Activated CD4-positive, CD25-positive, alpha-beta regulatory T cell treated with anti-CD3 and anti-CD28 coated beads, Interleukin-2, amount 50 U/mL, for 24 hours (primary cell): ENCODE data around the gene CDC42.

ENCODE experiments used
- ATAC-seq, 2 donors: fragments of 150-1000 bp; cut with Tn5 transposase; one replicate each; pipeline ENCODE4 v1.10.0; 2021; ENCODE audit warnings: mild to moderate bottlenecking in 1 of 2, moderate library complexity in 1 of 2

The CDC42 gene

DNA sequence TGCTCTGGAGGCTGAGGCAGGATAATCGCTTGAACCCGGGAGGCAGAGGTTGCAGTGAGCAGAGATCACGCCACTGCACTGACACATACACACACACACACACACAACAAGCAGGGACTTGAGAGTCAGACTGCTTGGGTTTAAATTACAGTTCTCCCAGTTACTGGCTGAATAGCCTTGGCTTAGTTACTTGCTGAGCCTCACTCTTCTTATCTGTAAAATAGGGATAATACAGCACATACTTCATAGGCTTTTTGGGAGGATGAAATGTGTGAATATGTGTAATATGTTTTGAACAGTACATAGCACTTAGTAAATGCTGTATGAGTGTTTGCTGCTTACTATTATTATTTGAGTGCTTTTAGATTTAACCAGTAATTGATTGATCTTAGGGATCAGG lies 23.8 kb downstream of the CDC42 start:
- no peak for ATAC-seq

DNA sequence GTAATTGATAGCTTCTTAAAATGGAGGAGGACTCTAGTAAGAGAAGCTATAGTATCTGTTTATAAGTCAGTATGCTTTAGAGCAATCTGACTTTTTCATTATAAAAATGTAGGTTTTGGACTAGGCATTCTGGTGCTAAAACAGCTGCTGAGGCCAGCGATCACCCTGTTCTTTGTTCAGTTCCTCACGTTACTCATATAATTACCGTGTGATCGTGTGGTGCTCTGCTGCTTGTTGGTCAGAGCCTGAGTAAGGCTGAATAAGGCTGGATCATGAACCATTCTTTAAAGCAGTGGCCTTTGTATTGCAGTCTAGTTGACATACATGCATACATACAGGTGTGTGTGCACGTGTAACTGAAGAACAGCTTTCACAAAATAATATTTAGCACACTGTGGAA lies 25.2 kb downstream of the CDC42 start:
- ATAC-seq = peak; percentile 75 to 84

DNA sequence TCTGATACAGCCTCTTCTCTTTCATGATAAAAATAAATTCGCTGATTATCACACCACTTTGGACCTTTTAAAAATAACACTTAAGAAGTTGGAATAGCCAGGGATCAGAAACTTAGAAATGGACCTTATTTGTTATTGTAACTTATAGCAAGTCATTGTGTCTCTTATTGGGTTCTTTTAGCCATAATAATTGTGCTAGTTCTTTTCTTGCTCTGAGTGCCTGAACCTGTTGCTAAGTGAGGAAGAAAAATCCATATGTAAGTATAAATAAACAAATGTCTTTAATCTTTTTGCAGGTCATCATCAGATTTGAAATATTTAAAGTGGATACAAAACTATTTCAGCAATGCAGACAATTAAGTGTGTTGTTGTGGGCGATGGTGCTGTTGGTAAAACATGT lies 25.6 kb downstream of the CDC42 start:
- ATAC-seq = no peak

DNA sequence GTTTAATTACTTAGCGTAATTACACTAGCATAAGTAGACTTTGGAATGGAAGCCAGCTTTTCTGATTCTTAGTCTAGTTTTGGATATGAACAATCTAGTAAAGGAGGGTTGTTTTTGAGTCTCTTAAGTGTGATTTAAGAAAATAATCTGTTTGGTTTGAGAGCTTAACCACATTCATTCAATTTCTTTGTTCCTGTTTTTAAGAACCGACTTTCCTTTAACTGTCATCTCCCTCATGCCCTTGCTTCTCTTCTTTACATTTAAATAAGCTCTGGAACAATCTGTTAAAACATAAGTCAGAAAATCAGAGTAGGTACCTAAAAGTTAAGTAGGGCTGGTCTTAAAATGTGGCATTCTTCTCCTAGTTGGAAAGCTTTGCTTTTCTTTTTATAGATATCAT lies 27.7 kb downstream of the CDC42 start:
- no peak for ATAC-seq

DNA sequence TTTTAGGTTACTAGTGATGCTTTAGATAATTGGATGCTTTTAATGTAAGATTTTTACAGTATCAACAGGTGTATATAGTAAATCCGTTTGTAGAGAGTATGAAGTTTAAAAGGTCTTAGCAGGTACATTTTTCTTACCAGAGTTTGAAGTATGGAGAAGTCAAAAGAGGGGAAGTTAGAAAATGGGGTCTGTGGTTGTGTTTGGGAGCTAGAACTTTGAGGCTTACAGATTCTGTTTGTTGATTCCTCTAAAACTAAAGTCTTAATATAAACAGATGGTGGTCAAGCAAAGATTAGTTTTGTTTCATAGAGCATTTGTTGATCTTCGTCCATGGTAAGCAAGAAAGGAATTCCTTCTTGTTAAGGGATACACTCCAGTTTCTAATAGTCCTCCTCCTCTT lies 35.8 kb downstream of the CDC42 start:
- no peak for ATAC-seq

DNA sequence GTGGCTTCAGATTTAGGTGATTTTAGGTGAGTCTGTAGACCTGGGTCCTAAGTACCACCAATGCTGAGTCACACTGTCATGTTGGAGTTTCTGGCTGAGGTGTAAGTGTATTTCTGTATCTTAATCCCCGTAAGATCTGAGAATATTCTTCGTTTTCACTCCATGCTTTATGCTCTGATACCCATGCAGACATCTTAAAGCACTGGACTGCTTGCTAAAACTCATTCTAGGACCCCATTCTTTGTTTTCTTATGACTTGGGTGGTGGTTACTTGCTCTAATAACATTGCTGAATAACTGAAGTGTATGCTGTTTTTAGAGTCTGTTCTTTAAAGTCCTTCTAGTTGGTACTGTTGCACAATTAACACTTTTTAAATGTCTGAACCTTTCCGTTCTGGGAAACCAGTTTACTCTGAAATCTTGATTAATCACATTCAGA lies 36.6 kb downstream of the CDC42 start:
- peak; percentile 60 to 65 for ATAC-seq

DNA sequence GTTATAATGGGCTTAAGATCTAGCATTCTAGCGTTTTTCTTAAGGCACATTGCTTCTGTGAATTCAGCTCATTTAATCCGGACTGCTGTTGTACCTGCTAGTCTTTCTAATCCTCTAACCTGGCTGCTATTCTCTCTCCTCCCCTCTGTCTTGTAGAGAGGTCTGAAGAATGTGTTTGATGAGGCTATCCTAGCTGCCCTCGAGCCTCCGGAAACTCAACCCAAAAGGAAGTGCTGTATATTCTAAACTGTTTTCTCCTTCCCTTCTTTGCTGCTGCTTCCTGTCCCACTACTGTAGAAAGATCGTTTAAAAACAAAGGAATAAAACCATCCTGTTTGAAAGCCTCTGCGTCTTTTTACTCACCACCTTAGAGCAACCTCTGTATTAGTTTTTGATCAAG lies 37.3 kb downstream of the CDC42 start:
- ATAC-seq = no peak

DNA sequence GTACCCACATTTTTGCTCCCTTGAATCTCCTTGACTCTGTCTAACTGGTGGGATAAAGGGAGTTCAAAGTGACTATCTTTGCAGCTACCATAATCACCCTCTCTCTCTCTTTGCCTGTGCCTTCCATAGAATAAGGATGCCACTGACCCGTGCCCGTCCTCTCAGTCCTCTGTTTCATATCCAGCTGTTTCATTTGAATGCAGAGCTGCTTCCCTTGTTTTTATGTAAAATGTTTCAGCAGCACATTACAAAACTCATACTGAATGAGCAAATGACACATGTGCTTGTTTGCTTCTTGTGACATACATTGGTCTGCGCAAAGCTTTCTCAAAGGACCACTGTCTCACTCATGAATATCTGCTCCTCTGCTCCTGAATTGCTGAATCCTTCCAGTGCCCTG lies 38.4 kb downstream of the CDC42 start:
- ATAC-seq = no peak

DNA sequence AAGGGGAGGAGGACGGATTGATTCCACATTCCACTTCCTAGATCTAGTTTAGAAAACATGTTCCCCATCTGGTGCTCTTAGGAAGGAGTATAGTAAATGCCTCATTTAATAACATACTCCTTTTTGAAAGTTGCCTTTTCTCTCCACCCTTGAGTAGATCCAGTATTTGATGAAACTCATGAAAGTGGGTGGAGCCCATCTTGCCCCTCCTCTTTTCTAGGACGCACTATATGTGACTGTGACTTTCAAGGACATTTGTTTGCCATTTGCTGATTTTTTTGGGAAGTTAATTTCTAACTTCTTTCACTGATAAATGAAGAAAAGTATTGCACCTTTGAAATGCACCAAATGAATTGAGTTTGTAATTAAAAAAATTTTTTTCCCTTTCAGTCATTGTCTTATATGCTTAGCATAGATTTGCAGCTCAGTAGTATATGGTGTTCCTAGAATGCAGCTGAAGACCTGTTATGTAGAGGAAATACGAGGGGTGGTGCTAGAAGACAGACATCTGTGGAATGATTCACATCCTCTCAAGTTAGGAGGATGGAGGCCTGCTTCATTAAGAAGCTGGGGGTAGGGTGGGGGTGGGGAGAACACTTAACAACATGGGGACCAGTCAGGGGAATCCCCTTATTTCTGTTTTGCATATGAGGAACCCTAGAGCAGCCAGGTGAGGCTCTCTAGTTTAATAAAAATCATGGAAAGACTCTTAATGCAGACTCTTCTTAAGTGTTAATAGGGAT lies 39.7 kb downstream of the CDC42 start:
- ATAC-seq = peak; percentile 84 to 89

DNA sequence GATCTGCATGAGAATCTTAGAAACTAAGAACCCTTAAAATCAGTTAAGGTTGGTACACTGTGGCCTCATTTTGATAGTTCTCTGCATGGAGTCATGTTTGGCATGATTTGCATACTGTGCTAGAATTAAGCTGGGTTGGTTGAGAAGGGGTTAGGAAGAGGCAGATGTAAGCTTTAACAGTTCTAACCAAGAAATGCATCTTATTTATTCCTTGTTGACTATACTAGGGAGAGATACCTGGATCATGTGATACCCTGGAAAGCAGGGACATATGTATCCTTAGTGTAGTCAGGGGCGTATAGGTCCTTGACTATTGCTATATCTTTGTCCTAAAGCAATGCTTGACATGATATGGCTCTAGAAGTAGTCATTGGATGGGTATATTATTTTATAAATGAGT lies 41.0 kb downstream of the CDC42 start:
- ATAC-seq = no peak

DNA sequence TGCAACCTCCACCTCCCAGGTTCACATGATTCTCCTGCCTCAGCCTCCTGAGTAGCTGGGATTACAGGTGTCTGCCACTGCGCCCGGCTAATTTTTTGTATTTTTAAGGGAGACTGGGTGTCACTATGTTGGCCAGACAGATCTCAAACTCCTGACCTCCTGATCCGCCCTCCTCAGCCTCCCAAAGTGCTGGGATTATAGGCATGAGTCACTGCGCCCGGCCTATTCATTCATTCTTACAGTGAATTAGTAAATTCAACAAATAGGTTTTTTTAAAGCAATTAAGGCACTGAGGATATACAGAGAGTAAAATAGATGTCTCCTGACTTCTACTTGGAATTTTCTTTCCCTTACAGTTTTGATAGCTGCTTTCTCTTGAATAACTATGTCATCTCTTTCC lies 43.5 kb downstream of the CDC42 start:
- ATAC-seq = no peak

DNA sequence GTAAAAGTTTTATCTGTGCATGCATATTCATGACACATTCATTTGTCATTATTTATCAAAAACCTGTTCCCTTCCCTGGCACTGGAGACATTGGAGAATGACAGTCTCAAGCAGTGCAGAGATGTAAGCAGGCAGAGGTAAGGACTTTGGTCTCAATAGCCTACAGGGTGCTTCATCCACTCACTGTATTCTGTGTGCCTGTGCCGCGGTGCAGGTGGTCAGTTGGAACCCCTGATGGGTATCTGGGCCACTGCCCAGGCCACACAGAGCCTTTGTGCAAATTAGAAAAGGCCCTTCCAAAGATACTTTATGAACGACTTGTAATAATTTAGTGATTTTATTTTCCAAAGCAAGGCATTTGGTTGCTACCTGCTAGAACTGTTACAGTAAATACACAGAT lies 44.0 kb downstream of the CDC42 start:
- ATAC-seq = no peak

DNA sequence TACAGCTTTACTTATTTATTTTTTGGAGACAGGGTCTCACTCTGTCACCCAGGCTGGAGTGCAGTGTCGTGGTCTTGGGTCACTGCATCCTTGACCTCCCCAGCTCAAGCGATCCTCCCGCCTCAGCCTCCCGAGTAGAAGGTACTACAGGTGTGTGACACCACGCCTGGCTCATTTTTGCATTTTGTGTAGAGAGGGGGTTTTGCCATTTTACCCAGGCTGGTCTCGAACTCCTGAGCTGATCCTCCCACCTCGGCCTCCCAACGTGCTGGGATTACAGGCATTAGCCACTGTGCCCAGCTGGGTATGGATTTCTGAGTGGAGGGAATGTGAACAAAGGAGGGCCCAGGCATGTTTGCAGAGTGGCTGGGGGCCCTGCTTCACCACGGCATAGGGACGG lies 46.2 kb downstream of the CDC42 start:
- ATAC-seq = no peak

DNA sequence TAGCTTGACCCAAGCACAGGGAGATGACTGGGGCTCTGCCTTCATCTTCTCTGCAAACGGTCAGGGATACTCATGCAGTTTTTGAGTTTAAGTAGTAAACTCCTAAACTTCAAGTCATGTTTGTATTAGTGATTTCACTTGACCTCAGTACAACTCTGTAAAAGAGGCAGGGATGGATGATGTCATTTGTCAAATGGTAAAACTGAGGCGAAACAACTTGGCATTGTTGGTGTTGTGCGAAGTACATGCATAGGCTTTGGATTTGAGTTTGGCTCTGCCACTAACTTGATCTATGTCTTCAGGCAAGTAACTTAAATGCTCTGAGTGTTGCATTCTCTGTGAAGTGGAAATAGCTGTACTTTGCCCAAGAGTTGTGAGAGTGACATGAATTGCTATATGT lies 47.7 kb downstream of the CDC42 start:
- ATAC-seq = no peak

DNA sequence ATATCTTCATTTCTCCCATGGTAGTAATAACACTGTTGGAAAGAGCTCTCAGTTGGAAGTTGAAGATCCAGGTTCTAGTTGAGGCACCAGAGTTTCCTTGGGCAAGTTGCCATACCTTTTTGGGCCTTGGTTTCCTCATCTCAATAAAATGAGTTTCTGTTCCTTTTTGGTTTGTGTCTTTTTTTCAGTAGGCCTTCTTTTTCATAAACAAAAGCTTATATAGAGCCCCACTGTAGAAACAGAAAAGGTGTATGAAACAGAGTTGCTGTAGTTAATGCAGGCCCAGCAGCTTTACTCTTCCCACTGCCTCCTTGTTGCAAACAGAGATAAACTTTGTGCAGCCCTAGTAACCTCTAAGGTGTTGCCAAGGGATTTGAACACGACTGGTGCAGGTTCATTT lies 48.7 kb downstream of the CDC42 start:
- no peak for ATAC-seq

DNA sequence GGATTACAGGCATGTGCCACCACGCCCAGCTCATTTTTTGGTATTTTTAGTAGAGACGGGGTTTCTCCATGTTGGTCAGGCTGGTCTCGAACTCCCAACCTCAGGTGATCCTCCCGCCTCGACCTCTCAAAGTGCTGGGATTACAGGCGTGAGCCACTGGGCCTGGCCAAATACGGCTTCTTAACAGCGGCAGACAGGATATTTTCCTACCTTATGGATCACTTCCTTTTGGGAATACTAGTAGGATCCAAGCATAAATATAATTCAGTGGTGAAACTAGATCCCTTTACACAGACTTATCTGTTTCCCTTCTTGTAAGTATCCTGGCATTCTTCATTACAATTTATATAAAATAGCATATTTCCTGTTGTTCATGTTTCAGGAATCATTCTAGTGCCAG lies 49.5 kb downstream of the CDC42 start:
- no peak for ATAC-seq

DNA sequence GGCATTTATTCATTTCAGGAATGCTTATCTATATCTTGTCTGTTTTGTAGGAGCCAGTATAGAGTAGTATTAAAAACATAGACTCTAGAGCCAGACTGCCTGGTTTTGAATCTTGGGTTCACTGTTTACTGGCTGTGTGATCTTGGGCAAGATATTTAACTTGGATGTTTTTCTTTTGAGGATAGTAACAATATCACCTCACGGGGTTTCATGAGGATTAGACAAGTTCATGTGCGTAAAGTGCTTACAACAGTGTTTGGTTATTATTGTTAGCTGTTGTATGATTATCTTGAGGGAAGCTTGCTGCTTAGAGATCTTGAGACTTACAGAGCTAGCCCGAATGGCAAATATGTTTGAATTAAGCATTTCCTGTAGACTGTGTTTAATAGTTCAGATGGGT lies 50.2 kb downstream of the CDC42 start:
- no peak for ATAC-seq

DNA sequence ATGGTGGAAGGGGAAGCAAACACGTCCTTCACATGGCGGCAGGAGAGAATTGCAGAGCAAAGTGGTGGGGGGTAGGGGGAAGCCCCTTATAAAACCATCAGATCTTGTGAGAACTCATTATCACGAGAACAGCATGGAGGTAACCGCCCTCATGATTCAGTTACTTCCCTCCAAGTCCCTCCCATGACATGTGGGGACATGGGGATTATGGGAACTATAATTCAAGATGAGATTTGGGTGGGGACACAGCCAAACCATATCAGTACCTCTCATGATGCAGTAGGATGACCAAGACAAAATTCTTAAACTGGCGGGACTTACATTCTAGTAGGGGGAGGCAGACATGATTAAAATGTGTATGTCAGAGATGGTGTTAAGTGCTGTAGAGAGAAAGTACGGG lies 51.6 kb downstream of the CDC42 start:
- peak in 1 of 2 donors; percentile 27 for ATAC-seq

DNA sequence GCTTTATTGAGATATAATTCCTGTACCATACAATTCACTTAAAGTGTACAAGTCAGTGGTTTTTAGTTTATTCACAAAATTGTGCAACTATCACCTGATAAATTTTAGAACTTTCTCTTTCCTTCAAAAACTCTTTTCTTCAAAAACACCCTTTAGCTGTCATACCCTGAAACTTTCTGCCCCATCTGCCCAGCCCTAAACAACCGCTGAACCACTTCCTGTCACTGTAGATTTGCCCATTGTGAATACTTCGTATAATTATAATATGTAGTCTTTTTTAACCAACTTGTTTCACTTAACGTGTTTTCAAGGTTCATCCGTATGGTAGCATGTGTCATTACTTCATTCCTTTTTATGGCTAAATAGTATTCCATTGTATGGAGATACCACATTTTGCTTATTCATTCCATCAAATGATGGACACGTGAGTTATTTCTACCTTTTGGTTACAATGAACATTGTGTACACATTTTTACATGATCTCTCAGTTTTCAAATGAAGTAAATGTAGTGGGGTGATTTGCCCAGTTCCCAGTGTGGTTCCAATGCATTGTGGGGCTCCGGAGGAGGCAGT lies 52.4 kb downstream of the CDC42 start:
- peak; percentile 79 to 86 for ATAC-seq

DNA sequence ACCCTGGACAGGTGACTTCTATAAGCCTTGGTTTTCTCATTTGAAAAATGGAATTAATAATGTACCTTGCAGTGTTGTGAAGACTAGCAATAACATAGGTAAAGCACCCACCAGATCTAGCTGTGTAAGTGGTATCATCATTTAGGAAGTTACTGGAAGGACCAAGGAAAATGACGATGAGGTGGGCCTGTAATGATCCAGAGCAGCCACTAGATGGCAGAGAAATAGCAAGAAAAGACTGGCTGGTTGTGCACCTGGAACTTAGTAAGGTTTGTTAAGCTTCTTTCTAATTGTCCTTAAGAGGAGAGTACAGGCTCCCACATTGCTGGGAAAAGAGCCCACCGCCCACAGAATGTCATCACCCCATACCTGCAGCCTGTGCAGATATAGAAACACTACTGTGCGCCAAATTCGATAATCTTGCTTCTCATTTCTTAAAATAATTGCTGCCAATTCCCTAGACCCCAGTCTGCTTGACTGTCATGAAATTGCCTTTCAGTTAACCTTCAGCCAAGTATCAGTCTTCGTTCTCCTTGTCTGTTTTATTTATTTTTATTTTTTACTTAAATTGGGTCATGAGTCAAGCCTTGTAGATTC lies 53.2 kb downstream of the CDC42 start:
- ATAC-seq = peak; percentile 37 to 46

DNA sequence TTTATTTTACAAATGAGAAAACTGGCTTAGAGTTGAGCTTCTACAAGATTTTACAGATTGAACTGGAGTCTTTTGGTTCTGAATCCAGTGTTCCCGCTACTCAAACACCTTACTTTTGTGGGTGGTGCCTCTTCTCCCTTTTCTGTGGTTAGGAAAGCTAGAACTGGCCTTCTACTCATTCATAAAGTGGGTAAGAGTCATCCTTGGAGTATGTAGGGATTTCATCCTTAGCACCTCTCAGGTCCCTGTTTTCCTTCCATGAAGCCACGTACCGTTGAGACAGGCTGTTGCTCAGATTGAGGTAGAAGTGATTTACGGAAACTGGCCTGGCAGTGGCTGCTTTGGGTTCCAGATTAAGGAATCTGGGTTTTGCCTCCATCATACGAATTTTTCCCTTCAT lies 54.6 kb downstream of the CDC42 start:
- ATAC-seq = no peak

DNA sequence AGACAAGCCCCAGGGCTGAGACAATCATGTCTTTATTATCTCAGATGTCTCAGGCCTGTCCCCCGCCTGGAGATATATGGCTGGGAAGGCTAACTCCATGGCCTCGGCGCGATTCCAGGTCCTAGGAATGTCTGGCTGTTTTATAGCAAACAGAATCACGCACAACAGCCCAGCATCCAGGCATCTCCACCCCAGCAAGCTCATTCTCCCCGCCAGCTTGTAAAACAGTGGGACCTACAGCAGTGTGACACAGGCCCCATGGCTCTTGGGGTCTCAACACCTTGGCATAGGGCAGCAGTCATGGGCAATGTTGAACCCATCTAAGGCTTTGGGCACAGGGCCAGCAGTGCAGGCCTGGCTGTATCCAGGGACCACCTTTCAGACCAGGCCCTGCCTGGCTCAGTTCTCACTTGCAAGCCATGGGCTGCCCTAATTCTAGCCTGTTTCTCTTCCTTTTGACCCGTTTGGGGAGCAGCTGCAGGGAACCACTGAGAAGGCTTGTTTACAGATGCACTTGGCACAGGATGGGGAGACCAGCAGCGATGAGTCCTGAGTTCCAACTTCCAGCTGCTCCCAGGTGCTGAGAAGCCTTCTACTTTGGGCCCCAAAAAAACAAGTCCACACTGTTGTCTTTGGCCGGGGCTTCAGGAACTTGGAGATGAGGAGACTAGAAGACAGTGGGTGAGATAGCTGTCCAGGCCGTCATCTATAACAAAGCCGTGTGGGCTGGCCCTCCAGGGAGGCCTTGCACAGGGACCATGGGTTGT lies 56.0 kb downstream of the CDC42 start:
- no peak for ATAC-seq

DNA sequence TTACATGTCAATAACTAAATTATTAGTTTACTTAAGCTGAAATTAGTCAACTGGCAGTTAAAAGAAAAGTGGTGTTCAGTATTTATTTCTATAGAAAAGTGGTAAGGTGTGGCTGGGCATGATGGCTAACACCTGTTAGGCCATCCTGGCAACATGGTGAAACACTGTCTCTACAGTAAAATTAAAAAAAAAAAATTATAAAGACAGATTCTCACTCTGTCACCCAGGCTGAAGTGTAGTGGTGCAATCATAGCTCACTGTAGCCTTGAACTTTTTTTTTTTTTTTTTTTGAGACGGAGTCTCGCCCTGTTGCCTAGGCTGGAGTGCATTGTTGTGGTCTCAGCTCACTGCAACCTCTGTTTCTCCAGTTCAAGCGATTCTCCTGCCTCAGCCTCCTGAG lies 57.5 kb downstream of the CDC42 start:
- no peak for ATAC-seq

DNA sequence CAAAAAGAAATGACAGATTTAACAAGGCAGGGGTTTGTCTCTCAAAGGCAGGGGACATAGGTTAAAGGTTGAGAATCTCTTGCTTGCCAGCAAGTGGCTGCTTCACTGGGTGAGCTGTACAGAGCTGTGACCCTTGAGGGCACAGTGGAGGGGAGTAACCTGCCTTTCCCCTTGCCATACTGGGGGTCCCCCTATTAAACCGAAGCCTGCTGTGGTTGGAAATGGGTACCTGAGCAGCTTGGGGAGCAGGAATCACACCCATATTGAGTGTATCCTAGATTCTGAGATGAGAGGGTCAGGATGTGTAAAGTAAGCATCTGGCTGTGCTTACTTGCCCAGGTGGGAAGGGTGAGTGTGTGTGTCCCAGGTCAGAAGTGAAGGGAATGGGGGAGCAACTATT lies 58.6 kb downstream of the CDC42 start:
- ATAC-seq = no peak
